HG03135 (cell line): ENCODE results near the gene HNRNPD.
"Not testable (repeated sequence)": the region's sequence is repeated elsewhere in the genome, so short reads cannot be mapped to it uniquely, and the experiment has no call there.

Experiments used
- ATAC-seq: cut with Tn5 transposase; IDR thresholded peaks from one replicate; pipeline ENCODE4 v1.9.1; 2021; ENCODE audit warnings: mild to moderate bottlenecking, moderate library complexity; ENCODE audit not compliant: unreplicated experiment

Gene HNRNPD

GRCh38 chr4:82373486-82373815 is 340 bp downstream of the HNRNPD start:
- peak; percentile 19 for ATAC-seq

- peak; percentile 16 for ATAC-seq
Observed at GRCh38 chr4:82372517-82373485, 990 bp downstream of the HNRNPD start.

- no peak for ATAC-seq
Observed at GRCh38 chr4:82371497-82371896, 2.3 kb downstream of the HNRNPD start.

GRCh38 chr4:82367438-82368097 is 6.2 kb downstream of the HNRNPD start:
- ATAC-seq = no peak

GRCh38 chr4:82366431-82366830 is 7.4 kb downstream of the HNRNPD start:
- not testable (repeated sequence) for ATAC-seq

GRCh38 chr4:82363896-82364487 is 9.8 kb downstream of the HNRNPD start:
- no peak for ATAC-seq

- ATAC-seq = no peak
Observed at GRCh38 chr4:82362565-82362964, 11.2 kb downstream of the HNRNPD start.

GRCh38 chr4:82360298-82361177 is 13.3 kb downstream of the HNRNPD start:
- ATAC-seq = no peak

GRCh38 chr4:82358847-82359246 is 14.9 kb downstream of the HNRNPD start:
- no peak for ATAC-seq

- ATAC-seq = no peak
Observed at GRCh38 chr4:82357640-82358039, 16.2 kb downstream of the HNRNPD start.

- no peak for ATAC-seq
Observed at GRCh38 chr4:82354788-82355187, 19.0 kb downstream of the HNRNPD start.

GRCh38 chr4:82352825-82353366 is 20.9 kb downstream of the HNRNPD start:
- ATAC-seq = no peak

- no peak for ATAC-seq
Observed at GRCh38 chr4:82352118-82352824, 21.5 kb downstream of the HNRNPD start.

- ATAC-seq = no peak
Observed at GRCh38 chr4:82346126-82346525, 27.7 kb downstream of the HNRNPD start.

GRCh38 chr4:82335043-82335442 is 38.7 kb downstream of the HNRNPD start:
- ATAC-seq = no peak

- ATAC-seq = not testable (repeated sequence)
Observed at GRCh38 chr4:82333641-82334040, 40.1 kb downstream of the HNRNPD start.

- no peak for ATAC-seq
Observed at GRCh38 chr4:82331814-82332213, 42.0 kb downstream of the HNRNPD start.

GRCh38 chr4:82320351-82320750 is 53.4 kb downstream of the HNRNPD start:
- ATAC-seq = no peak

- not testable (repeated sequence) for ATAC-seq
Observed at GRCh38 chr4:82303063-82303462, 70.7 kb downstream of the HNRNPD start.
